ENCODE data around the gene UQCC3. TPM values are rescaled to one million over a fixed set of nuclear protein-coding genes. Genes with fewer than 3 reads are reported as not detected.

UQCC3 gene
- total RNA-seq, 4 donors from 2014 or later: 4.2 to 10.9 (median 8.7) TPM

- TF ChIP-seq CTCF (IDR thresholded peaks at IDR 0.05; ENCODE audit: low read depth): no peak
Observed at GRCh38 chr11:62666259-62666926, 5.1 kb upstream of the UQCC3 start.

GRCh38 chr11:62667460-62667859 is 4.0 kb upstream of the UQCC3 start:
- TF ChIP-seq CTCF (IDR thresholded peaks at IDR 0.05; ENCODE audit: low read depth): no peak

GRCh38 chr11:62669420-62670161 is 1.9 kb upstream of the UQCC3 start:
- TF ChIP-seq CTCF (IDR thresholded peaks at IDR 0.05; ENCODE audit: low read depth): no peak

GRCh38 chr11:62671236-62671607 is 251 bp upstream of the UQCC3 start:
- no peak for TF ChIP-seq CTCF (IDR thresholded peaks at IDR 0.05; ENCODE audit: low read depth)

GRCh38 chr11:62673196-62673525 is 1.7 kb downstream of the UQCC3 start:
- TF ChIP-seq CTCF (IDR thresholded peaks at IDR 0.05; ENCODE audit: low read depth): no peak

GRCh38 chr11:62676698-62677097 is 5.2 kb downstream of the UQCC3 start:
- no peak for TF ChIP-seq CTCF (IDR thresholded peaks at IDR 0.05; ENCODE audit: low read depth)

- no peak for TF ChIP-seq CTCF (IDR thresholded peaks at IDR 0.05; ENCODE audit: low read depth)
Observed at GRCh38 chr11:62677156-62677555, 5.7 kb downstream of the UQCC3 start.

All from subcutaneous adipose tissue (tissue), 4 donors.